SK-N-SH (cell line): ENCODE data around the gene RNF212B. TPM values are rescaled to one million over a fixed set of nuclear protein-coding genes. Genes with fewer than 3 reads are reported as not detected.
"Not testable (repeated sequence)": the region's sequence is repeated elsewhere in the genome, so short reads cannot be mapped to it uniquely, and the experiment has no call there.

Experiments
- CTCF ChIA-PET: fragments of 300-600, 350-600 bp; formaldehyde crosslinking; extraction: SDS; loops from one replicate; lab custom pipeline; 2021; lab: Yijun Ruan, JAX
- POLR2A ChIA-PET: fragments of 350-600 bp; sonication (Branson Sonifier 250); formaldehyde crosslinking; extraction: SDS; loops from one replicate; lab custom pipeline; 2020; ENCODE audit warnings: antibody characterized with exemption, inconsistent platforms; lab: Yijun Ruan, JAX
- DNase-seq: peaks from one replicate; pipeline ENCODE4 v3.0.0; 2012
- H2AFZ ChIP-seq: fragments of 200-600 bp; sonication (generic); 2 replicates; pipeline ENCODE4 v1.8.1; 2016; ENCODE audit warnings: antibody characterized with exemption, mild to moderate bottlenecking, low read depth
- H3F3A ChIP-seq: fragments of 200-600 bp; sonication (generic); replicated peaks from 2 replicates; pipeline ENCODE3; 2016; ENCODE audit warnings: antibody characterized with exemption, mild to moderate bottlenecking; ENCODE audit not compliant: insufficient read depth
- H3K27ac ChIP-seq, 2 experiments: fragments of 200-500 bp in 1 of 2; fragments of 200-600 bp in 1 of 2; sonication (Bioruptor generic) in 1 of 2; sonication (generic), shearing (Covaris generic) in 1 of 2; 2 replicates each; pipeline versions ENCODE4 v1.5.1 to v1.6.1; 2014 to 2016; ENCODE audit warnings: low read depth in 2 of 2, inconsistent platforms in 1 of 2, low read length in 1 of 2, mild to moderate bottlenecking in 1 of 2, mixed read lengths in 1 of 2
- H3K27me3 ChIP-seq: fragments of 200-600 bp; sonication (generic), shearing (Covaris generic); 2 replicates; pipeline ENCODE4 v1.6.1; 2016; ENCODE audit warnings: mixed run types; ENCODE audit not compliant: insufficient read depth
- H3K36me3 ChIP-seq, 2 experiments: fragments of 200-500 bp in 1 of 2; fragments of 200-600 bp in 1 of 2; sonication (Bioruptor generic) in 1 of 2; sonication (generic) in 1 of 2; replicated peaks in 1 of 2; 2 replicates each; pipeline versions ENCODE3 to v1.5.1; 2014 to 2016; ENCODE audit warnings: low read length in 1 of 2, mild to moderate bottlenecking in 1 of 2; ENCODE audit not compliant: insufficient read depth in 2 of 2, control insufficient read depth in 1 of 2
- H3K4me1 ChIP-seq, 2 experiments: fragments of 200-500 bp in 1 of 2; fragments of 200-600 bp in 1 of 2; sonication (Bioruptor generic) in 1 of 2; sonication (generic), shearing (Covaris generic) in 1 of 2; 2 replicates each; pipeline versions ENCODE4 v1.5.1 to v1.6.1; 2014 to 2016; ENCODE audit warnings: low read depth in 1 of 2, low read length in 1 of 2, mixed run types in 1 of 2; ENCODE audit not compliant: insufficient read depth in 2 of 2, control insufficient read depth in 1 of 2
- H3K4me2 ChIP-seq: fragments of 200-600 bp; sonication (generic), shearing (Covaris generic); 2 replicates; pipeline ENCODE4 v1.6.1; 2017; ENCODE audit warnings: mixed run types
- H3K4me3 ChIP-seq, 2 experiments: fragments of 200-500 bp in 1 of 2; fragments of 200-600 bp in 1 of 2; sonication (Bioruptor generic) in 1 of 2; sonication (generic), shearing (Covaris generic) in 1 of 2; 2 replicates each; pipeline versions ENCODE4 v1.5.1 to v1.8.1; 2014 to 2016; ENCODE audit warnings: low read depth in 2 of 2, inconsistent platforms in 1 of 2, low read length in 1 of 2, mild to moderate bottlenecking in 1 of 2, mixed read lengths in 1 of 2, moderate library complexity in 1 of 2
- H3K79me2 ChIP-seq: fragments of 200-600 bp; sonication (generic); 2 replicates; pipeline ENCODE4 v1.8.1; 2017; ENCODE audit warnings: mild to moderate bottlenecking; ENCODE audit not compliant: insufficient read depth
- H3K9ac ChIP-seq: fragments of 200-600 bp; sonication (generic); 2 replicates; pipeline ENCODE4 v1.6.1; 2017; ENCODE audit warnings: mixed run types
- H3K9me2 ChIP-seq: fragments of 200-600 bp; sonication (generic); 2 replicates; pipeline ENCODE4 v1.6.1; 2017; ENCODE audit warnings: mixed run types
- H3K9me3 ChIP-seq: fragments of 200-600 bp; sonication (generic); 2 replicates; pipeline ENCODE4 v1.6.1; 2017; ENCODE audit warnings: mixed run types, mild to moderate bottlenecking, moderate library complexity
- H4K20me1 ChIP-seq: fragments of 200-600 bp; sonication (generic); 2 replicates; pipeline ENCODE4 v1.6.1; 2017; ENCODE audit warnings: mild to moderate bottlenecking, mixed run types; ENCODE audit not compliant: insufficient read depth
- CHD2 ChIP-seq: fragments of 150-350 bp; IDR thresholded peaks from 2 replicates; pipeline ENCODE4 v1.6.1; 2018; ENCODE audit warnings: low read length; ENCODE audit not compliant: partially characterized antibody
- ELF1 ChIP-seq: IDR thresholded peaks from 2 replicates; pipeline ENCODE4 v1.4.0; 2012
- EP300 ChIP-seq, 2 experiments: IDR thresholded peaks; 2 replicates each; pipeline versions ENCODE4 v1.4.0 to v1.6.1; 2012; ENCODE audit warnings: borderline replicate concordance in 1 of 2, low read depth in 1 of 2, low read length in 1 of 2
- FOXJ3 ChIP-seq: sonication (generic); formaldehyde crosslinking; IDR thresholded peaks from 2 replicates; pipeline ENCODE4 v1.5.1; 2020; ENCODE audit warnings: mild to moderate bottlenecking, missing genetic modification reagents
- GATA2 ChIP-seq: sonication (generic); formaldehyde crosslinking; IDR thresholded peaks from 2 replicates; pipeline ENCODE4 v1.5.0; 2020; ENCODE audit warnings: mild to moderate bottlenecking, missing genetic modification reagents
- JUND ChIP-seq: IDR thresholded peaks from 2 replicates; pipeline ENCODE4 v1.4.0; 2012
- MXI1 ChIP-seq: IDR thresholded peaks from 2 replicates; pipeline ENCODE4 v1.6.1; 2012; ENCODE audit warnings: mild to moderate bottlenecking, low read depth, low read length, improper control_type of control experiment
- NRF1 ChIP-seq: IDR thresholded peaks from 2 replicates; pipeline ENCODE4 v1.6.1; 2012; ENCODE audit warnings: low read depth, mild to moderate bottlenecking, low read length
- RXRA ChIP-seq: IDR thresholded peaks from 2 replicates; pipeline ENCODE4 v1.4.0; 2012; ENCODE audit warnings: low read depth, mild to moderate bottlenecking, borderline replicate concordance
- TCF12 ChIP-seq: IDR thresholded peaks from 2 replicates; pipeline ENCODE4 v1.4.0; 2012
- USF2 ChIP-seq: fragments of 150-350 bp; IDR thresholded peaks from 2 replicates; pipeline ENCODE4 v1.6.1; 2017; ENCODE audit warnings: antibody characterized with exemption, low read length, low read depth, borderline replicate concordance
- WGBS: methylation state at CpG from one replicate; pipeline ENCODE4 v1.1.6; 2017; ENCODE audit warnings: low lambda C conversion rate; 5-methylcytosine and 5-hydroxymethylcytosine counted together
- polyA plus RNA-seq, 3 experiments: library from polyadenylated mRNA; depleted of rRNA; stranded (reverse); fragments of >200 nt; gene quantifications; 2 replicates each; pipeline ENCODE4 v1.2.3, GENCODE V29; 2012
- TF ChIP-seq, protein P1 (sequence below): IDR thresholded peaks from 2 replicates; pipeline ENCODE4 v1.4.0; 2012; ENCODE audit warnings: low read depth, borderline replicate concordance
- TF ChIP-seq, protein P2 (sequence below): IDR thresholded peaks from 2 replicates; pipeline ENCODE4 v1.6.1; 2012; ENCODE audit warnings: mild to moderate bottlenecking, low read depth, low read length, moderate library complexity
- TF ChIP-seq, protein P3 (sequence below): fragments of 200-600 bp; sonication (generic); IDR thresholded peaks from 2 replicates; pipeline ENCODE4 v1.6.1; 2017; ENCODE audit warnings: antibody characterized with exemption, mild to moderate bottlenecking, moderate library complexity
- TF ChIP-seq, protein P4 (sequence below): IDR thresholded peaks from 2 replicates; pipeline ENCODE4 v1.4.0; 2012; ENCODE audit warnings: low read depth, borderline replicate concordance

The RNF212B gene
- polyA plus RNA-seq, 1 of the 3 experiments (the other 2 are of a cell fraction): not detected

DNA sequence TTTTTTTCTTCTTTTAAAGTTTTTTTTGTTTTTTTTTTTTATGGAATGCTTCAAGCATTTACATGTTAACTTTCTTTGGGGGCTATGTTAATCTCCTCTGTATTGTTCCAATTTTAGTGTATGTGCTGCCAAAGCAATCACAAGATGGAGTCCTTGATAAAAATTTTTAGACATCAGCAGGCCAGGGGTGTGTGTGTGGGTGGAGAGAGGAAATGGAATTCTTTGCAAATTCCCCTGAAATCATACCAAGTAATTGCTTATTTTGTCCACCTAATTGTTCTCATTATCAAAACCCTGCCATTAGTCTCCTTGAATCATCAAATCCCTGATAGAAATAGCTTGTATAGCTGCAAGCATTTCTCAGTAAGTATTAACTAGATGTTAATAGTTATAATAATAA is 21.7 kb downstream of the RNF212B start:
- Histone ChIP-seq H3K4me2 (no peak overlapping the region), H3F3A (peaks cover 3% of the 10 kb centered on the region), H3K36me3 (no peaks in the 10 kb centered on the region), H3K9ac (no peak overlapping the region), H4K20me1 (no peaks in the 10 kb centered on the region), H3K9me3 (0 out of 2 replicates have a peak, but pooled peaks cover 3% of the 10 kb centered on the region), H3K4me3 (no peak overlapping the region), H3K4me1 (no peaks in the 10 kb centered on the region), H2AFZ (no peak overlapping the region)
- POLR2A ChIA-PET: no interaction called here
- TF ChIP-seq RXRA (no peak), USF2 (no peak), MXI1 (no peak), GATA2 (CRISPR knock-in tag) (no peak), EP300 (IDR thresholded peaks at IDR 0.05; ENCODE audit: borderline replicate concordance in 1 of 2, low read depth in 1 of 2, low read length in 1 of 2) (no peak), CHD2 (no peak), NRF1 (no peak), JUND (no peak), TCF12 (no peak), ELF1 (no peak), FOXJ3 (CRISPR knock-in tag) (no peak)
- TF ChIP-seq, protein P1, sequence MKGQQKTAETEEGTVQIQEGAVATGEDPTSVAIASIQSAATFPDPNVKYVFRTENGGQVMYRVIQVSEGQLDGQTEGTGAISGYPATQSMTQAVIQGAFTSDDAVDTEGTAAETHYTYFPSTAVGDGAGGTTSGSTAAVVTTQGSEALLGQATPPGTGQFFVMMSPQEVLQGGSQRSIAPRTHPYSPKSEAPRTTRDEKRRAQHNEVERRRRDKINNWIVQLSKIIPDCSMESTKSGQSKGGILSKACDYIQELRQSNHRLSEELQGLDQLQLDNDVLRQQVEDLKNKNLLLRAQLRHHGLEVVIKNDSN: no peak
- TF ChIP-seq, protein P2, sequence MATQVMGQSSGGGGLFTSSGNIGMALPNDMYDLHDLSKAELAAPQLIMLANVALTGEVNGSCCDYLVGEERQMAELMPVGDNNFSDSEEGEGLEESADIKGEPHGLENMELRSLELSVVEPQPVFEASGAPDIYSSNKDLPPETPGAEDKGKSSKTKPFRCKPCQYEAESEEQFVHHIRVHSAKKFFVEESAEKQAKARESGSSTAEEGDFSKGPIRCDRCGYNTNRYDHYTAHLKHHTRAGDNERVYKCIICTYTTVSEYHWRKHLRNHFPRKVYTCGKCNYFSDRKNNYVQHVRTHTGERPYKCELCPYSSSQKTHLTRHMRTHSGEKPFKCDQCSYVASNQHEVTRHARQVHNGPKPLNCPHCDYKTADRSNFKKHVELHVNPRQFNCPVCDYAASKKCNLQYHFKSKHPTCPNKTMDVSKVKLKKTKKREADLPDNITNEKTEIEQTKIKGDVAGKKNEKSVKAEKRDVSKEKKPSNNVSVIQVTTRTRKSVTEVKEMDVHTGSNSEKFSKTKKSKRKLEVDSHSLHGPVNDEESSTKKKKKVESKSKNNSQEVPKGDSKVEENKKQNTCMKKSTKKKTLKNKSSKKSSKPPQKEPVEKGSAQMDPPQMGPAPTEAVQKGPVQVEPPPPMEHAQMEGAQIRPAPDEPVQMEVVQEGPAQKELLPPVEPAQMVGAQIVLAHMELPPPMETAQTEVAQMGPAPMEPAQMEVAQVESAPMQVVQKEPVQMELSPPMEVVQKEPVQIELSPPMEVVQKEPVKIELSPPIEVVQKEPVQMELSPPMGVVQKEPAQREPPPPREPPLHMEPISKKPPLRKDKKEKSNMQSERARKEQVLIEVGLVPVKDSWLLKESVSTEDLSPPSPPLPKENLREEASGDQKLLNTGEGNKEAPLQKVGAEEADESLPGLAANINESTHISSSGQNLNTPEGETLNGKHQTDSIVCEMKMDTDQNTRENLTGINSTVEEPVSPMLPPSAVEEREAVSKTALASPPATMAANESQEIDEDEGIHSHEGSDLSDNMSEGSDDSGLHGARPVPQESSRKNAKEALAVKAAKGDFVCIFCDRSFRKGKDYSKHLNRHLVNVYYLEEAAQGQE: no peak
- TF ChIP-seq, protein P3, sequence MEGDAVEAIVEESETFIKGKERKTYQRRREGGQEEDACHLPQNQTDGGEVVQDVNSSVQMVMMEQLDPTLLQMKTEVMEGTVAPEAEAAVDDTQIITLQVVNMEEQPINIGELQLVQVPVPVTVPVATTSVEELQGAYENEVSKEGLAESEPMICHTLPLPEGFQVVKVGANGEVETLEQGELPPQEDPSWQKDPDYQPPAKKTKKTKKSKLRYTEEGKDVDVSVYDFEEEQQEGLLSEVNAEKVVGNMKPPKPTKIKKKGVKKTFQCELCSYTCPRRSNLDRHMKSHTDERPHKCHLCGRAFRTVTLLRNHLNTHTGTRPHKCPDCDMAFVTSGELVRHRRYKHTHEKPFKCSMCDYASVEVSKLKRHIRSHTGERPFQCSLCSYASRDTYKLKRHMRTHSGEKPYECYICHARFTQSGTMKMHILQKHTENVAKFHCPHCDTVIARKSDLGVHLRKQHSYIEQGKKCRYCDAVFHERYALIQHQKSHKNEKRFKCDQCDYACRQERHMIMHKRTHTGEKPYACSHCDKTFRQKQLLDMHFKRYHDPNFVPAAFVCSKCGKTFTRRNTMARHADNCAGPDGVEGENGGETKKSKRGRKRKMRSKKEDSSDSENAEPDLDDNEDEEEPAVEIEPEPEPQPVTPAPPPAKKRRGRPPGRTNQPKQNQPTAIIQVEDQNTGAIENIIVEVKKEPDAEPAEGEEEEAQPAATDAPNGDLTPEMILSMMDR: no peak
- TF ChIP-seq, protein P4, sequence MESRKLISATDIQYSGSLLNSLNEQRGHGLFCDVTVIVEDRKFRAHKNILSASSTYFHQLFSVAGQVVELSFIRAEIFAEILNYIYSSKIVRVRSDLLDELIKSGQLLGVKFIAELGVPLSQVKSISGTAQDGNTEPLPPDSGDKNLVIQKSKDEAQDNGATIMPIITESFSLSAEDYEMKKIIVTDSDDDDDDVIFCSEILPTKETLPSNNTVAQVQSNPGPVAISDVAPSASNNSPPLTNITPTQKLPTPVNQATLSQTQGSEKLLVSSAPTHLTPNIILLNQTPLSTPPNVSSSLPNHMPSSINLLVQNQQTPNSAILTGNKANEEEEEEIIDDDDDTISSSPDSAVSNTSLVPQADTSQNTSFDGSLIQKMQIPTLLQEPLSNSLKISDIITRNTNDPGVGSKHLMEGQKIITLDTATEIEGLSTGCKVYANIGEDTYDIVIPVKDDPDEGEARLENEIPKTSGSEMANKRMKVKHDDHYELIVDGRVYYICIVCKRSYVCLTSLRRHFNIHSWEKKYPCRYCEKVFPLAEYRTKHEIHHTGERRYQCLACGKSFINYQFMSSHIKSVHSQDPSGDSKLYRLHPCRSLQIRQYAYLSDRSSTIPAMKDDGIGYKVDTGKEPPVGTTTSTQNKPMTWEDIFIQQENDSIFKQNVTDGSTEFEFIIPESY: no peak
- TF ChIP-seq, all 33 proteins: peak for 0
- no peak for DNase-seq
- no peaks in the 10 kb centered on the region for H3K9me2 ChIP-seq
- H3K79me2 ChIP-seq: no peaks in the 10 kb centered on the region
- H3K27me3 ChIP-seq: peaks cover 25% of the 10 kb centered on the region; the same call in 1 of the 2 replicates
- no peak overlapping the region for H3K27ac ChIP-seq
- CTCF ChIA-PET: interaction anchor here (0.7 to 2.8 kb wide), 5 partner anchors 33 to 139 kb away, joined by 3 to 7 read pairs (median 3); no protein-coding TSS in a partner anchor

- H2AFZ ChIP-seq, H3K9ac ChIP-seq, H3K27ac ChIP-seq, H3K4me2 ChIP-seq, H3K9me3 ChIP-seq, H3F3A ChIP-seq, DNase-seq, H3K79me2 ChIP-seq, H3K9me2 ChIP-seq, POLR2A ChIA-PET, H4K20me1 ChIP-seq, H3K4me1 ChIP-seq, H3K4me3 ChIP-seq, H3K36me3 ChIP-seq: not testable (repeated sequence)
- 16% methylated on average over 8 of the region's 8 CpGs for WGBS
- CTCF ChIA-PET: interaction anchor here (2.8 kb wide), 1 partner anchor 35 kb away, joined by 7 read pairs; no protein-coding TSS in a partner anchor
- H3K27me3 ChIP-seq: peaks cover 24% of the 10 kb centered on the region; the same call in 1 of the 2 replicates
Observed at GRCh38 chr14:23260849-23261248, 23.1 kb downstream of the RNF212B start.
